CMK (cell line): ENCODE results near the gene GJA1.
"Not testable (repeated sequence)": the region's sequence is repeated elsewhere in the genome, so short reads cannot be mapped to it uniquely, and the experiment has no call there.

Source experiments
- DNase-seq: peaks from one replicate; pipeline ENCODE4 v3.0.0-alpha.2; 2010; ENCODE audit warnings: low read depth

GJA1 gene

DNA sequence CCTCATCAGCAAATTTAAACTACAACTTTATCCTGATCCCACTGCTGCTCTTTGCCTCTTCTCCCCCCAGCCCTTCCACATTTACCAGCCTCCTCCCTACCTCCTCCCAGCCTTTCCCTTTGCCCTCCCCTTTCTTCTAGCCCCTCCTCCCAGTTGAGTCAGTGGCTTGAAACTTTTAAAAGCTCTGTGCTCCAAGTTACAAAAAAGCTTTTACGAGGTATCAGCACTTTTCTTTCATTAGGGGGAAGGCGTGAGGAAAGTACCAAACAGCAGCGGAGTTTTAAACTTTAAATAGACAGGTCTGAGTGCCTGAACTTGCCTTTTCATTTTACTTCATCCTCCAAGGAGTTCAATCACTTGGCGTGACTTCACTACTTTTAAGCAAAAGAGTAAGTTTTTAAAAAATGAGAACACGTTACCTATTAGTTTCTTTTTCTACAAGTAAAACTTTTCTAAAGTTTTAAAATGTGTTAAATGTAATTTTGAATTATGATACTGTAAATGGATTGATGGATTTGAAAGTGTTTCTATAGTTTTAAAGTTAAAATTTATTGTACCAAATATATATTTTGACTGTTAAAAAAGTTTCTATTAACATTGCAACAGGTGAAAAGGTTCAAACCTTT, at the start of gene GJA1:
Gene GJA1 (plus strand): TSS at position 203 of the 626 bp plus-strand sequence. CDS start 11,202 bp downstream, outside the sequence.
- no peak for DNase-seq

GRCh38 chr6:121386551-121386950, 48.9 kb upstream of the GJA1 start:
- not testable (repeated sequence) for DNase-seq

- no peak for DNase-seq
Measured at GRCh38 chr6:121389419-121389818, 46.0 kb upstream of the GJA1 start.

DNA sequence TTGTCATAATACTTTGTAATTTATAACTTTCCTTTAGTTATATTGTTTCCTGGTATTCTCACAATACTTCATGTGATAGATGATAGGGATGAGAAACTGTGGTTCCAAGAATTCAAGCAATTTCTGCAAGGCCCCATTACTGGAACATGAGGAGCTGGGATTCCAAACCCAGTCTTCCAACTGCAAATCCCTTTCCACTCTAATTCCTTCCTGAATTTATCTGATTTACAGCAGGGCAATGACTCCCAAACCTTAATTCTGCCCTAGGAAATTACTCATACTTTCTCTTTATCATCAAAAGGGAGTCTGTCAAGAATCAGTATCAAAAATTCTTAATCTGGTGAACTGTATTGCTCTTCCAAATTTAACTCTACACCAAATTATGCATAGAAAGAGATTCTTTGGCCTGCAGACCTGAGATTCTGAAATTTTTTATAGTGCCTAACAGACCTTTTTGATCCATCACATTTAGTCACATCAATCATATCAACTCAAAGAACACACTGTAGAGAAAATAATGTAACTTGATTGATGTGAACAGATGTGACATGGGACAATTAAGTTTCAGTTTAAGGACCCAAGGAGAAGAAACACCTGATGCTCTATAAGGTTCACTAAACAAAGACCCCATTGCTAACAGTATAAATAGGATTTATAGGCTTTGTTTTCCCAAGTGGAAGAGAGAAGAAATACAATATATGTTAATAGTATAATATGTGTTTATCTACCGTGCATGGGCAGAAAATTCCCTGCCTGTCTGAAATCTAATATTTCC, 41.5 kb upstream of the GJA1 start:
- no peak for DNase-seq

DNA sequence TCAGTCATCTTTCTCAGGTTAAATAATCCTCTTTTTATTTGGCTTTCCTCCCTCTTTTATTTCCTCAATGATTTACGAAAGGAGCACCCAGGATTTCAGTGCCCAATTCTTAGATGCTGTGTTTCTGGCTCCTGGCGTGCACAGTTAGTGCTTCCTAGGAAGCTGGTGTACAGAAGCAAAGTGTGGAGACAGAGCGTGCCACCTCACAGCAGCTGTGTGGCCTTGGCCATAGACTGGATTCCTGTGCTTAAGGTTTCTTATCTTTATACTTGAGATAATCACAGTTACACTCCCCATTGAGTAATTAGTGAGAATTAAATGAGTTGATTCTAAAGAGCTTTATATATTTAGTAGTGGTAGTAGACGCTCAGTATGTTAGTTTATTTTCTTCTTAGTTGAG, 39.7 kb upstream of the GJA1 start:
- DNase-seq = no peak

GRCh38 chr6:121397188-121397587, 38.3 kb upstream of the GJA1 start:
- not testable (repeated sequence) for DNase-seq

DNA sequence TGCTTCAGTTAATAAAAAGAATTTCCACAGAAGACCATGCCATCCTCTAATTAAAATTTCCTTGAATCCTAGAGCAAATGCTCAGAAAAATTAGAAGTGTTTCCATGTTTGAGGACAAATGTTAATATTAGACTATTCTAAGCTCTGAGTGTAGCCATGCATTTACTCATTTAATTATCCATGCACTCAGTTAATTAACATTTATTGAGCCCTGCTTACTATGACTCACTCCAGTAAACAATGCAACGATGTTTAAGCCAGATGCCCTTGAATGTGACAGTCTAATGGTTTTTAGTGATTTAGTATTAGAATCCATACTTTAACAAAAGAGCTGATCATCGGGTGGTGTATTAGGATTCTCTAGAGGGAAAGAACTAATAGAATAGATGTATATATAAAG, 37.3 kb upstream of the GJA1 start:
- DNase-seq = no peak

DNA sequence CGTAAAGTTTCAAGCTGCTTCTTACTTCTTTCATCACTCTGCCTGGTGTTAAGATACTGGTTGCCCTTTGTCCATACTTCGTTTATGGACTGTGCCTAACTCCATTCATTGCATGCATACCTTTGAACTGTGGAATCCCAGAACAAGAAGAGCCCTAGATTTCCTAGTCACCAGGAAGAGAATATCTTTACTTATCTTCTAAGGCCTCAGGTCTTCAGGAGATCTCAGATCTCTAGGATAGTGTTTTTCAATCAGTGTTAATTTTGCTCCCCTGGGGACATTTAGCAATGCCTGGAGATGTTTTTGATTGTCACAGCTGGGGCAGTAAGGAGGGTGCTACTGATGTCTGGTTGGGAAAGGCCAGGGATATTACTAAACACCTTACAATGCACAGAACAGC, 35.5 kb upstream of the GJA1 start:
- DNase-seq = no peak

DNA sequence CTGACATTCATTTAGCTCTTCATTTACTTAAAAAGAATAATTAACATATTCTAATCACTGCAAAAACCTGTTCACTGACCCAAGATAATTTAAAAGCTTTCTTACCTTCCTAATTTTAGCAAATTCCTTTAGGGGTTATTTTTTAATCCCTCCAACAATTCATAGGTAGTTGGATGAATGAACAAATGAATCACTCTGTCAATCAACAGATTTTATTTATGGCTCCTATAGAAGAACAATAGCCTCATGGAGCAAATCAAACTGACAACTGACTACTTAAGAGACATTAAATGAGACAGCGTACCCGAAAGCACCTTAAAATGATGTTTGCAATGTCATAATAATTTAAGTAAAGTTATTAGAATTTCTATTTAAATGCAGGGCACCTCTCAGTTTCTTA, 31.5 kb upstream of the GJA1 start:
- no peak for DNase-seq

- no peak for DNase-seq
Measured at GRCh38 chr6:121405306-121405705, 30.1 kb upstream of the GJA1 start.

GRCh38 chr6:121408321-121408720, 27.1 kb upstream of the GJA1 start:
- DNase-seq = no peak

DNA sequence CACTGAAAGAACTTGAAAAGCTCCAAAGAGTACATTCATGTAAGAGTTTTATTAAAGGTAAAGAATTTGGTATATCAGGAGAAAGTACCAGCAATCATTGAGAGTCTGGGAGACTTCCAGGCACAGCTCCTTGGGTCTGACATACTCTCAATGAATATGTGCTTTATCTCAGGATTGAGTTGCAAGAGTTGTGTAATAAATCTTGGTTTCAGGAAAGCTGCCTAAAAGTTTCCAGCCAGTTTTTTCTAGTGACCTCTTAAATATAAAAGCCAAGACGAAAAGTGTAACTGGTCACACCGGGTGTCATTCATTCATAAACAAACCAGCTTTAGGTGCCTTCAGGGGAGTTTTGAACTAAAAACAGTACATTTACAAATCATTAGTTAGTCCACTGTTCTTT, 21.6 kb upstream of the GJA1 start:
- no peak for DNase-seq

- no peak for DNase-seq
Measured at GRCh38 chr6:121418346-121418745, 17.1 kb upstream of the GJA1 start.

DNA sequence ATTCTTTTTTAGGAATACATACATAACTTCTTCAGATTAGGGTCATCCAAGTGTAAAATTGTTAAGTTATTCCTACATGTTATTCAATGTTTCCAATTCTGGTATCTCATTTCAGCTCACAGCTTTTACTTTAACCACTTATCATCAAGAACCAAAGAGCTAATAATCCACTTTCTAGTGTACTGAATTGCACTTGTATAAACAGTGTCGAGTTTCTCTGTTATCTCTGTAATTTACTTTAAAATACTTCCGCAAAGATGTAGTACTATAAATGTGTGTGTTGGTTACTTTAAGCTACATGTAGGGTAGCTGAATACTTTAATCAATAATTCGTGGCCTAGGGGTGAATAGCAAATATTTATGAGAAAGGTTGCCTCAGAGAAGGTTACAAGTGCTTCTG, 8.8 kb upstream of the GJA1 start:
- DNase-seq = no peak

DNA sequence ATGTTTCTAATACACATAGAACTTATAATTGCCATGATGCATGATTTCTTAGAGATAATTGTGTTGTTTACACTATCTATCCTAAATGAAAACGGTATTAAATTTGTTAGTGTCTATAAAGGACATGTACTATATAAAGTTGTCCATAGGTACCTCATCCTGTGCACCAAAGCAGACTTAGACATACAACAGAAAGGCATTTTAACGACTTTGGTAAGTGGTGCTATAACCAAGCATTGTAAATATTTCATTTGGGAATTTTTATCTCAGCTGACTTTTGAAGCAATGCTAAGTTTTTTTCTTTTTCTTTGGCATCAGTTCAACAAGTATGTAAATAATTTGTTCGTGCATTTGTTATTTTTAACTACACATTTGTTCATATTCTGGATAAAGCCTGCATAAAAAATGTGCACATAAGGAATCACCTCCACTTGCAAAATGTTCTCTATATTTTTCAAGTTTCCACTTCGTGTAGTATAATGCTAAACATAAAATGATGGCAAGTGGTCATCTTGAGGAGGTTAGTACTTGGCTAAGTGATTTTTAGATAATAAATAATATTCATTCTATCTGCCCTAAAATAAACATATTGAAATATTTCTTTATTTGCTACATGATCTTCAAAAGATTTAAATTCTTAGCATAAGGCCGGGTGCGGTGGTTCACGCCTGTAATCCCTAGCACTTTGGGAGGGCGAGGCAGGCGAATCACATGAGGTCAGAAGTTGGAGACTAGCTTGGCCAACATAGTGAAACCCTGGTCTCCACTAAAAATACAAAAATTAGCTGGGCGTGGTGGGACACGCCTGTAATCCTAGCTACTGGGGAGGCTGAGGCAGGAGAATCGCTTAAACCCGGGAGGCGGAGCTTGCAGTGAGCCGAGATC, 6.3 kb upstream of the GJA1 start:
- no peak for DNase-seq

GRCh38 chr6:121430514-121431460, 4.7 kb upstream of the GJA1 start:
- DNase-seq = no peak

DNA sequence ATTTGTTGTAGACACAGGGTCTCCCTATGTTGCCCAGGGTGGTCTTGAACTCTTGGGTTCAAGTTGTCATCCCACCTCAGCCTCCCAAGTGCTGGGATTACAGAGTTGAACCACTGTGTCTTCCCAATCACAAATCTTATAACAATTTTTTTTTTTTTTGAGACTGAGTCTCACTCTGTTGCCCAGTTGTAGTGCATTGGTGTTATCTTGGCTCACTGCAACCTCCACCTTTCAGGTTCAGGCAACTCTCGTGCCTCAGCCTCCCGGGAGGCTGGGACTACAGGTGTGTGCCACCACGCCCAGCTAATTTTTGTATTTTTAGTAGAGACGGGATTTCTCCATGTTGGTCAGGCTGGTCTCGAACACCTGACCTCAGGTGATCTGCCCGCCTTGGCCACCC, 3.7 kb upstream of the GJA1 start:
- not testable (repeated sequence) for DNase-seq

- DNase-seq = no peak
Measured at GRCh38 chr6:121434037-121434770, 1.2 kb upstream of the GJA1 start.

GRCh38 chr6:121436274-121436857, 920 bp downstream of the GJA1 start:
- DNase-seq = no peak
